HepG2 (cell line): ENCODE measurements around the gene TMEM184B. TPM values are rescaled to one million over a fixed set of nuclear protein-coding genes. Genes with fewer than 3 reads are reported as not detected.

ENCODE experiments used
- ARID2 ChIP-seq: sonication (generic); formaldehyde crosslinking; IDR thresholded peaks from 2 replicates; pipeline ENCODE4 v1.8.1; 2022; ENCODE audit warnings: mild to moderate bottlenecking, missing genetic modification reagents, borderline replicate concordance
- ETV6 ChIP-seq: sonication (generic); formaldehyde crosslinking; conservative IDR thresholded peaks from 2 replicates; pipeline ENCODE4 v1.4.0; 2020; ENCODE audit warnings: missing genetic modification reagents
- GATAD2A ChIP-seq: IDR thresholded peaks from 2 replicates; pipeline ENCODE4 v1.6.1; 2016
- IKZF4 ChIP-seq: sonication (generic); formaldehyde crosslinking; IDR thresholded peaks from 2 replicates; pipeline ENCODE4 v1.5.1; 2020; ENCODE audit warnings: borderline replicate concordance, mild to moderate bottlenecking, low read depth, missing genetic modification reagents; ENCODE audit errors: not compliant biosample characterization
- JUN ChIP-seq: sonication (generic); formaldehyde crosslinking; IDR thresholded peaks from 2 replicates; pipeline ENCODE4 v1.4.0; 2020; ENCODE audit warnings: mild to moderate bottlenecking, missing genetic modification reagents
- KLF12 ChIP-seq: sonication (generic); formaldehyde crosslinking; IDR thresholded peaks from 2 replicates; pipeline ENCODE4 v1.4.0; 2020; ENCODE audit warnings: missing genetic modification reagents, borderline replicate concordance
- NFE2L2 ChIP-seq: fragments of 150-350 bp; IDR thresholded peaks from 2 replicates; pipeline ENCODE4 v1.6.1; 2014; ENCODE audit warnings: low read length
- RERE ChIP-seq: IDR thresholded peaks from 2 replicates; pipeline ENCODE4 v1.6.1; 2016; ENCODE audit warnings: low read depth, missing genetic modification reagents, missing compliant biosample characterization
- SMYD3 ChIP-seq: sonication (generic); formaldehyde crosslinking; IDR thresholded peaks from 2 replicates; pipeline ENCODE4 v1.8.1; 2023; ENCODE audit warnings: mild to moderate bottlenecking, missing genetic modification reagents
- SNAPC2 ChIP-seq: sonication (generic); formaldehyde crosslinking; IDR thresholded peaks from 2 replicates; pipeline ENCODE4 v1.8.1; 2022; ENCODE audit warnings: mild to moderate bottlenecking, missing genetic modification reagents
- SOX13 ChIP-seq, 3 experiments: fragments of 450-650 bp in 1 of 3; sonication (generic) in 1 of 3; formaldehyde crosslinking in 1 of 3; IDR thresholded peaks in 2 of 3; conservative IDR thresholded peaks in 1 of 3; 2 replicates each; pipeline versions ENCODE4 v1.5.0 to v1.6.1; 2016 to 2020; ENCODE audit warnings: antibody characterized with exemption in 1 of 3, mild to moderate bottlenecking in 1 of 3, missing compliant biosample characterization in 1 of 3, missing genetic modification reagents in 1 of 3, moderate library complexity in 1 of 3
- YEATS2 ChIP-seq: sonication (generic); formaldehyde crosslinking; IDR thresholded peaks from 2 replicates; pipeline ENCODE4 v1.4.0; 2020; ENCODE audit warnings: missing genetic modification reagents, borderline replicate concordance
- ZNF17 ChIP-seq: sonication (generic); formaldehyde crosslinking; IDR thresholded peaks from 2 replicates; pipeline ENCODE4 v1.5.0; 2020; ENCODE audit warnings: mild to moderate bottlenecking, missing genetic modification reagents
- ZNF232 ChIP-seq: sonication (generic); formaldehyde crosslinking; IDR thresholded peaks from 2 replicates; pipeline ENCODE4 v1.4.0; 2020; ENCODE audit warnings: missing genetic modification reagents, borderline replicate concordance
- ZNF235 ChIP-seq: sonication (generic); formaldehyde crosslinking; IDR thresholded peaks from 2 replicates; pipeline ENCODE4 v1.8.1; 2023; ENCODE audit warnings: mild to moderate bottlenecking, missing genetic modification reagents, borderline replicate concordance
- ZNF460 ChIP-seq: sonication (generic); formaldehyde crosslinking; IDR thresholded peaks from 2 replicates; pipeline ENCODE4 v1.5.1; 2020; ENCODE audit warnings: missing genetic modification reagents, mild to moderate bottlenecking, borderline replicate concordance
- ZNF530 ChIP-seq: sonication (generic); formaldehyde crosslinking; IDR thresholded peaks from 2 replicates; pipeline ENCODE4 v1.5.0; 2020; ENCODE audit warnings: low read depth, mild to moderate bottlenecking, missing genetic modification reagents
- ZNF75D ChIP-seq: sonication (generic); formaldehyde crosslinking; IDR thresholded peaks from 2 replicates; pipeline ENCODE4 v1.8.1; 2023; ENCODE audit warnings: missing genetic modification reagents, mild to moderate bottlenecking, borderline replicate concordance
- ZNF768 ChIP-seq: sonication (generic); formaldehyde crosslinking; IDR thresholded peaks from 2 replicates; pipeline ENCODE4 v1.4.0; 2020; ENCODE audit warnings: missing genetic modification reagents
- polyA plus RNA-seq, 8 experiments: library from polyadenylated mRNA; depleted of rRNA in 3 of 8; stranded (reverse) in 7 of 8; unstranded in 1 of 8; fragments of >200 nt; fragmentation: Illumina TruSeq in 4 of 8; extraction: Trizol in 4 of 8; gene quantifications; 2 replicates each; pipeline versions ENCODE4 v1.2.1 to v1.2.3, GENCODE V29; 2011 to 2016; ENCODE audit warnings: low read depth in 4 of 8, missing spikeins in 1 of 8, mixed read lengths in 1 of 8; ENCODE audit not compliant: insufficient read depth in 1 of 8
- total RNA-seq, 5 experiments: library from RNA; depleted of rRNA; stranded (reverse); fragments of >200 nt; fragmentation: Illumina TruSeq; extraction: Trizol; gene quantifications; 2 replicates each; pipeline ENCODE4 v1.2.3, GENCODE V29; 2016; ENCODE audit warnings: low read depth in 1 of 5
- TF ChIP-seq, protein P1 (sequence below): sonication (generic); formaldehyde crosslinking; IDR thresholded peaks from 2 replicates; pipeline ENCODE4 v1.8.0; 2022; ENCODE audit warnings: missing genetic modification reagents, mild to moderate bottlenecking, inconsistent platforms, borderline replicate concordance
- TF ChIP-seq, protein P2 (sequence below): sonication (generic); formaldehyde crosslinking; IDR thresholded peaks from 2 replicates; pipeline ENCODE4 v1.5.0; 2020; ENCODE audit warnings: mild to moderate bottlenecking, missing genetic modification reagents, moderate library complexity

The TMEM184B gene
- total and polyA plus RNA-seq, 2 of the 13 experiments (the other 11 are each of a cell fraction or from before 2014, with no cell fraction given): 15.9 to 16.0 TPM

DNA sequence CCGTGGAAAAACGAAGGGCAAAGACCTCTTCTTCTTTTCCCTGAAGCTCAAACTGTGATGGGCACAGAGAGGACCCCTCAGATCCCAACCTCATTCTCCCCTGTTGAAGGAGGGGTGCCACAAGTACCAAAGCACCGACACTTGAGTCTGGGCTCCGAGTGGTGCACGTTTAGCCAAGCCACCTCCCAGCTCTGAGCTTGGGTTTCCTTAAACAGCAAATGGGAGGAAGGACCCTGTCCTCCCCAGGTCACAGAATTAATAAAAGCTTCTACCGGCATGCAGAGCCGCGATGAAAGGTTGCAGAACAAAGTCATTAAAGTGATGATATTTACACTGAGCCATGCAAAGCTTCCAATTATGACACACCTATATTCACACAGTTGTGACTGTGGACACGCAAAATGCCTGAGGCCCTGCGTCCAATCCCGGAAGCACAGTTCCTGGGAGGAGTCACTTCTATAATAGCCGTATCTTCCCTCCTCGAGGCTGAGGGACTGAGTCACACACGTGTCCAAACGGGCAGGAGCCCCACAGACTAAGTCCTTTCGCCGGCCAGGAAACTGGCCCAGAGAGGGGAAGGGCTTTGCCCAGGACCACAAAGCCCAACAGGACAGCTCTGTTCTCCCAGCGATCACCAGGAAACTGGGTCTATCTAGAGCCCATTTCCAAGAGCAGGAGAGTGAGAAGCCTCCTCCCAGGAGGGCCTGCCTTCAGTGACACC, 45.3 kb upstream of the TMEM184B start (continued):
- TF ChIP-seq RERE (CRISPR knock-in tag) (no peak), SMYD3 (0 out of 2 replicates have a peak, but pooled peaks have one; percentile 46), ZNF460 (CRISPR knock-in tag) (no peak), SNAPC2 (CRISPR knock-in tag) (peak; percentile 54; the same call in 1 of the 2 replicates), ZNF235 (CRISPR knock-in tag) (no peak), GATAD2A (peak; percentile 58; the same call in 1 of the 2 replicates), SOX13 (IDR thresholded peaks at IDR 0.05) (no peak; the same call in 1 of the 2 replicates), SOX13 (CRISPR knock-in tag; conservative IDR thresholded peaks at IDR 0.05 in 1 of 2, IDR thresholded peaks at IDR 0.05 in 1 of 2) (no peak; a peak in 1 of 4 replicates), ZNF232 (CRISPR knock-in tag) (peak; percentile 25; the same call in 1 of the 2 replicates), ZNF530 (no peak), ZNF768 (peak; percentile 97), ZNF17 (no peak), IKZF4 (CRISPR knock-in tag) (peak; percentile 72), ARID2 (peak; percentile 86; the same call in 1 of the 2 replicates), KLF12 (CRISPR knock-in tag) (0 out of 2 replicates have a peak, but pooled peaks have one; percentile 6), NFE2L2 (no peak), ETV6 (0 out of 2 replicates have a peak, but pooled peaks have one; percentile 43), YEATS2 (peak; percentile 57; the same call in 1 of the 2 replicates), ZNF75D (CRISPR knock-in tag) (no peak), JUN (no peak)
- TF ChIP-seq, protein P1, sequence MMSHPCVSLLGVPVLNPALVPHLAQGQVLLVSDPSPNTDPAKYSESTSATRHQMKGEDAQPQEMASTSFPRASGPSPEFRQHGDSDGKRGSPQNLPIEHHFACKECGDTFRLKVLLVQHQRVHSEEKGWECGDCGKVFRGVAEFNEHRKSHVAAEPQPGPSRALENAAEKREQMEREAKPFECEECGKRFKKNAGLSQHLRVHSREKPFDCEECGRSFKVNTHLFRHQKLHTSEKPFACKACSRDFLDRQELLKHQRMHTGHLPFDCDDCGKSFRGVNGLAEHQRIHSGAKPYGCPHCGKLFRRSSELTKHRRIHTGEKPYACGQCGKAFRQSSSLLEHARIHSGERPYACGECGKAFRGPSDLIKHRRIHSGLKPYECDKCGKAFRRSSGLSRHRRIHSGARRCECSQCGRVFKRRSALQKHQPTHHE (CRISPR knock-in tag): no peak
- TF ChIP-seq, protein P2, sequence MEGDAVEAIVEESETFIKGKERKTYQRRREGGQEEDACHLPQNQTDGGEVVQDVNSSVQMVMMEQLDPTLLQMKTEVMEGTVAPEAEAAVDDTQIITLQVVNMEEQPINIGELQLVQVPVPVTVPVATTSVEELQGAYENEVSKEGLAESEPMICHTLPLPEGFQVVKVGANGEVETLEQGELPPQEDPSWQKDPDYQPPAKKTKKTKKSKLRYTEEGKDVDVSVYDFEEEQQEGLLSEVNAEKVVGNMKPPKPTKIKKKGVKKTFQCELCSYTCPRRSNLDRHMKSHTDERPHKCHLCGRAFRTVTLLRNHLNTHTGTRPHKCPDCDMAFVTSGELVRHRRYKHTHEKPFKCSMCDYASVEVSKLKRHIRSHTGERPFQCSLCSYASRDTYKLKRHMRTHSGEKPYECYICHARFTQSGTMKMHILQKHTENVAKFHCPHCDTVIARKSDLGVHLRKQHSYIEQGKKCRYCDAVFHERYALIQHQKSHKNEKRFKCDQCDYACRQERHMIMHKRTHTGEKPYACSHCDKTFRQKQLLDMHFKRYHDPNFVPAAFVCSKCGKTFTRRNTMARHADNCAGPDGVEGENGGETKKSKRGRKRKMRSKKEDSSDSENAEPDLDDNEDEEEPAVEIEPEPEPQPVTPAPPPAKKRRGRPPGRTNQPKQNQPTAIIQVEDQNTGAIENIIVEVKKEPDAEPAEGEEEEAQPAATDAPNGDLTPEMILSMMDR (CRISPR knock-in tag): no peak
